HUES48 (cell line): ENCODE measurements around the gene CNTN2.

Source experiments
- H3K27ac ChIP-seq: one replicate; pipeline ENCODE4 v1.7.0; 2013; ENCODE audit warnings: low read depth, low read length, inconsistent platforms
- H3K27me3 ChIP-seq: 2 replicates; pipeline ENCODE4 v1.6.1; 2013; ENCODE audit warnings: mild to moderate bottlenecking, low read length; ENCODE audit not compliant: control insufficient read depth, insufficient read depth
- H3K36me3 ChIP-seq: 2 replicates; pipeline ENCODE4 v1.6.1; 2013; ENCODE audit warnings: low read length; ENCODE audit not compliant: control insufficient read depth, insufficient read depth
- H3K4me1 ChIP-seq: 2 replicates; pipeline ENCODE4 v1.6.1; 2013; ENCODE audit warnings: mild to moderate bottlenecking, low read length; ENCODE audit not compliant: control insufficient read depth, insufficient read depth
- H3K4me3 ChIP-seq: 2 replicates; pipeline ENCODE4 v1.5.1; 2013; ENCODE audit warnings: mild to moderate bottlenecking, low read depth, low read length
- H3K9ac ChIP-seq: 2 replicates; pipeline ENCODE4 v1.6.1; 2013; ENCODE audit warnings: mild to moderate bottlenecking, low read depth, low read length, moderate library complexity
- H3K9me3 ChIP-seq: 2 replicates; pipeline ENCODE4 v1.6.1; 2013; ENCODE audit warnings: low read length; ENCODE audit not compliant: control insufficient read depth, insufficient read depth

The CNTN2 gene

GRCh38 chr1:205124726-205125125 is 81.7 kb downstream of the CNTN2 start:
- H3K9me3 ChIP-seq = no peaks in the 10 kb centered on the region
- no peaks in the 10 kb centered on the region for H3K27me3 ChIP-seq
- peaks cover 4% of the 10 kb centered on the region; the same call in 1 of the 2 replicates for H3K4me1 ChIP-seq
- no peak overlapping the region for H3K9ac ChIP-seq
- 0 out of 2 replicates have a peak, but pooled peaks cover under 1% of the 10 kb centered on the region for H3K36me3 ChIP-seq
- H3K4me3 ChIP-seq = no peak overlapping the region
- H3K27ac ChIP-seq = no peak overlapping the region

DNA sequence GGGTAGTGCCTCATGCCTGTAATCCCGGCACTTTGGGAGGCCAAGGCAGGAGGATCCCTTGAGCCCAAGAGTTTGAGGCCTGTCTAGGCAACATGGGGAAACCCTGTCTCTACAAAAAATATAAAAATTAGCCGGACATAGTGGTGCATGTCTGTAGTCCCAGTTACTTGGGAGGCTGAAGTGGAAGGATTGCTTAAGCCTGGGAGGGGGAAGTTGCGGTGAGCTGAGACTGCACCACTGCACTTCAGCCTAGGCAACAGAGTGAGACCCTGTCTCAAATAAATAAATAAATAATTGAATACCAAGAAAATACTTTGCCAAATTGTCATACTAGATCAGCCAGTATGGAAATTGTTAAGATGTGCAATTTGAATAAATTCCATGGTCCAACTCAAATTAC is 84.6 kb downstream of the CNTN2 start:
- Histone ChIP-seq H3K27me3 (no peaks in the 10 kb centered on the region), H3K9me3 (no peaks in the 10 kb centered on the region)

More for the DNA sequence above, 84.6 kb downstream of the CNTN2 start:
- Histone ChIP-seq H3K36me3 (no peaks in the 10 kb centered on the region), H3K9ac (no peak overlapping the region), H3K4me3 (no peak overlapping the region), H3K27ac (no peak overlapping the region), H3K4me1 (no peaks in the 10 kb centered on the region)
